CD4-positive, alpha-beta T cell treated with Interleukin-10 for 1 hour (primary cell): ENCODE results near the gene RCSD1.
"Not testable (repeated sequence)": the region's sequence is repeated elsewhere in the genome, so short reads cannot be mapped to it uniquely, and the experiment has no call there.

ENCODE experiments used
- DNase-seq: peaks from one replicate; pipeline ENCODE4 v3.0.0-alpha.2; 2020

The RCSD1 gene

GRCh38 chr1:167629681-167630567 lies at the start of gene RCSD1:
RCSD1 (plus strand) TSS chr1:167630232; CDS start chr1:167630424, 192 bp downstream.
- peak; percentile 46 for DNase-seq

- DNase-seq = no peak
These were observed 48.0 kb upstream of the RCSD1 start for GRCh38 chr1:167582064-167582463.

GRCh38 chr1:167582722-167583121 lies 47.3 kb upstream of the RCSD1 start:
- no peak for DNase-seq

- no peak for DNase-seq
These were observed 45.5 kb upstream of the RCSD1 start for GRCh38 chr1:167584581-167584980.

- DNase-seq = no peak
These were observed 42.7 kb upstream of the RCSD1 start for GRCh38 chr1:167587342-167587741.

- no peak for DNase-seq
These were observed 42.2 kb upstream of the RCSD1 start for GRCh38 chr1:167587872-167588271.

GRCh38 chr1:167588361-167588760 lies 41.7 kb upstream of the RCSD1 start:
- no peak for DNase-seq

GRCh38 chr1:167592475-167592874 lies 37.6 kb upstream of the RCSD1 start:
- DNase-seq = no peak

- DNase-seq = no peak
These were observed 36.2 kb upstream of the RCSD1 start for GRCh38 chr1:167593860-167594259.

- no peak for DNase-seq
These were observed 35.2 kb upstream of the RCSD1 start for GRCh38 chr1:167594822-167595221.

- DNase-seq = peak; percentile 75
These were observed 30.0 kb upstream of the RCSD1 start for GRCh38 chr1:167599957-167600581.

- DNase-seq = peak; percentile 35
These were observed 28.3 kb upstream of the RCSD1 start for GRCh38 chr1:167601442-167602383.

- DNase-seq = no peak
These were observed 27.2 kb upstream of the RCSD1 start for GRCh38 chr1:167602840-167603239.

GRCh38 chr1:167605576-167605975 lies 24.5 kb upstream of the RCSD1 start:
- no peak for DNase-seq

GRCh38 chr1:167611983-167612382 lies 18.0 kb upstream of the RCSD1 start:
- no peak for DNase-seq

- no peak for DNase-seq
These were observed 17.2 kb upstream of the RCSD1 start for GRCh38 chr1:167612587-167613385.

- not testable (repeated sequence) for DNase-seq
These were observed 16.0 kb upstream of the RCSD1 start for GRCh38 chr1:167613984-167614383.

- no peak for DNase-seq
These were observed 15.2 kb upstream of the RCSD1 start for GRCh38 chr1:167614851-167615250.

GRCh38 chr1:167616521-167616920 lies 13.5 kb upstream of the RCSD1 start:
- DNase-seq = no peak

- DNase-seq = peak; percentile 39
These were observed 12.6 kb upstream of the RCSD1 start for GRCh38 chr1:167617153-167618147.

GRCh38 chr1:167618366-167618765 lies 11.7 kb upstream of the RCSD1 start:
- no peak for DNase-seq
